HUES64 (cell line): ENCODE results near the gene OR6M1.

Experiments
- H3K27ac ChIP-seq: 2 replicates; pipeline ENCODE4 v1.7.0; 2013; ENCODE audit warnings: low read depth, low read length, inconsistent platforms
- H3K27me3 ChIP-seq: 2 replicates; pipeline ENCODE4 v1.6.1; 2013; ENCODE audit warnings: mild to moderate bottlenecking, low read length; ENCODE audit not compliant: insufficient read depth
- H3K36me3 ChIP-seq: 2 replicates; pipeline ENCODE4 v1.6.1; 2013; ENCODE audit warnings: mild to moderate bottlenecking, low read length; ENCODE audit not compliant: insufficient read depth
- H3K4me1 ChIP-seq: 2 replicates; pipeline ENCODE4 v1.6.1; 2013; ENCODE audit warnings: mild to moderate bottlenecking, low read length, moderate library complexity; ENCODE audit not compliant: insufficient read depth
- H3K4me3 ChIP-seq: 2 replicates; pipeline ENCODE4 v1.5.1; 2013; ENCODE audit warnings: mild to moderate bottlenecking, low read length, moderate library complexity
- H3K9ac ChIP-seq: 2 replicates; pipeline ENCODE4 v1.6.1; 2013; ENCODE audit warnings: mild to moderate bottlenecking, low read depth, low read length
- H3K9me3 ChIP-seq: 2 replicates; pipeline ENCODE4 v1.6.1; 2013; ENCODE audit warnings: low read depth, low read length; ENCODE audit not compliant: insufficient read depth
- WGBS: fragments of 150-250, 120-280 bp; methylation state at CpG from one replicate; pipeline ENCODE4 v1.1.7; 2013; ENCODE audit warnings: missing lambda C conversion rate; 5-methylcytosine and 5-hydroxymethylcytosine counted together

The OR6M1 gene

DNA sequence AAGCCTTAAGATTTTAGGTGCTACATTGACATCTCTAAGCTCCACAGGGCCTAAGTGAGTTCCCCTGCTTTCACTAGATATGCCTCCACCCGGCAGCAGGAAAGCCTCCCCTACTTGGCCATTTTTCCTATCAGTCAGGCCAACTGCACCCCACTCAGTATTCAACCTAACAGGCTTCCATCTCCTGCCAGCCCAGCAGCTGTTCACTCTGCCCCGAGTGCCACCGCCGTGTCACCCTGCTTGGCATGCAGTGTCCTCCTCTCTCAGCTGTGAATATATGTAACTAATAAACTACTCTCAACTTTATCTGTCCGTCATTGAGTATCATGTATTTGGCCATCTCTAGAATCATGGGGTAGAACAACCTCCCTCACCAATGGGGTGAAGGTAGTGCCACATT is 9.0 kb upstream of the OR6M1 start:
- H3K36me3 ChIP-seq: no peaks in the 10 kb centered on the region
- H3K4me1 ChIP-seq: no peaks in the 10 kb centered on the region
- H3K9me3 ChIP-seq: no peaks in the 10 kb centered on the region
- no peak overlapping the region for H3K9ac ChIP-seq
- 92% methylated on average over 4 of the region's 5 CpGs for WGBS
- no peaks in the 10 kb centered on the region for H3K27me3 ChIP-seq
- no peak overlapping the region for H3K4me3 ChIP-seq
- H3K27ac ChIP-seq: no peak overlapping the region

DNA sequence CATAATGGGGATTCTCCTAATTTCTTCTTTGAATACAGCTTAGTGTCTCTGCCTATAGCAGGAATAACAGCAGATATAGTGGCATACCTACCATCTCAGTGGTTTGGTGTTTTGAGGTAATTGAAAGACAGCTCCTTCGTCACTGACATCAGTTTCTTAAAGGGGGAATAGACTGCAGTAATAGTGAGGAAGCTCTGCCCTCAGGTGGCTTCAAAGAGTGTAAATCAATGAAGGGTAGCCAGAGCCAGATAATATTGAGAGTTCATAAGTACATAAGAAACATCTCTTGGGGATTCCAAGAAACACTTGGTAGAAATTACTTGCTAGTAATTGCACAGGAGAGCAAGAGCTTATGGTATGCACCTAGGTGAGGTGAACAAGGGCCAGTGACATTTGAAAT is 4.4 kb downstream of the OR6M1 start:
- Histone ChIP-seq H3K4me3 (no peak overlapping the region), H3K27me3 (no peaks in the 10 kb centered on the region), H3K9me3 (no peaks in the 10 kb centered on the region), H3K9ac (no peak overlapping the region), H3K36me3 (no peaks in the 10 kb centered on the region), H3K27ac (no peak overlapping the region), H3K4me1 (peaks cover 8% of the 10 kb centered on the region)
- 0% methylated on average over 1 of the region's 1 CpG for WGBS

DNA sequence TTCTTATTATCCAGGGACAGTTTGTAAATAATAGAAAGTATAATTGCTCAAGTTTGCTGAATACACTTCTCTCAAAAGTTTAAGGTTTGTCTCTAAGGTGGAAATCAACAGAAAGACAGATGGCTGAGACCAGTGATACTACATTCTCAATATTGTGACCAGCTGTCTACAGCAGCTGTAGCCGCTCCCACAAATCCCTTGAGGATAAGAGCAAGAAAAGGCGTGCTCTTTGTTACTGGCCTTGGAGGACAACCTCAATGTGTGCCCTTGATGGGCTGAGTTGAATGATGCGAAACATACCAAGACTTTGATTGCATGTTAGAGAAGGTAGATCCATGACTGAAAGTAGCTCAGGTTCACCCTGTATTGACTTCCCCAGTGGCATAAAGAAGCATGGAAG is 6.1 kb downstream of the OR6M1 start:
- no peak overlapping the region for H3K9ac ChIP-seq
- H3K4me1 ChIP-seq: peaks cover 8% of the 10 kb centered on the region
- H3K36me3 ChIP-seq: no peaks in the 10 kb centered on the region
- 96% methylated on average over 3 of the region's 3 CpGs for WGBS
- no peaks in the 10 kb centered on the region for H3K27me3 ChIP-seq
- no peak overlapping the region for H3K4me3 ChIP-seq
- H3K9me3 ChIP-seq: peaks cover 3% of the 10 kb centered on the region; the same call in 1 of the 2 replicates
- no peak overlapping the region for H3K27ac ChIP-seq

DNA sequence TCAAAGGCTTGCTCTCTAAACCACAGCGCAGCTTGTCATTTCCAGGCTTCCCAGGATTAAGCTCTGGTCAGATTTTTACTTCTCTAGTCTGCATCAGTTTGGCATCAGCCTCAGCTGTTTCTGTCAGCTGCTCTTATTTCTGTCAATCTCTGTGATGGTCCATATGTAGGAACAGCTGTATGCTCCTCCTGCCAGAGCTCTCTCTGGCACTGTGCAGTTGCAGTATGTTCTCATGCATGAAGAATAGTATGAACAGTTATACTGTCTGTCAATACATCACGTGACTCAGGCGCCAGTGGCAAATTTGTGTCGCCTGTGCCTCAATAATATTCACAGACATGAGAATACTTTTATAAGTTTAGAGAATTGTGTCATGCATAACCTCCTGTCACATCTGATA is 6.7 kb downstream of the OR6M1 start:
- no peak overlapping the region for H3K4me3 ChIP-seq
- H3K27me3 ChIP-seq: no peaks in the 10 kb centered on the region
- H3K4me1 ChIP-seq: peaks cover 8% of the 10 kb centered on the region
- 98% methylated on average over 4 of the region's 4 CpGs for WGBS
- peaks cover 4% of the 10 kb centered on the region; the same call in 1 of the 2 replicates for H3K9me3 ChIP-seq
- no peaks in the 10 kb centered on the region for H3K36me3 ChIP-seq
- H3K27ac ChIP-seq: no peak overlapping the region
- no peak overlapping the region for H3K9ac ChIP-seq

DNA sequence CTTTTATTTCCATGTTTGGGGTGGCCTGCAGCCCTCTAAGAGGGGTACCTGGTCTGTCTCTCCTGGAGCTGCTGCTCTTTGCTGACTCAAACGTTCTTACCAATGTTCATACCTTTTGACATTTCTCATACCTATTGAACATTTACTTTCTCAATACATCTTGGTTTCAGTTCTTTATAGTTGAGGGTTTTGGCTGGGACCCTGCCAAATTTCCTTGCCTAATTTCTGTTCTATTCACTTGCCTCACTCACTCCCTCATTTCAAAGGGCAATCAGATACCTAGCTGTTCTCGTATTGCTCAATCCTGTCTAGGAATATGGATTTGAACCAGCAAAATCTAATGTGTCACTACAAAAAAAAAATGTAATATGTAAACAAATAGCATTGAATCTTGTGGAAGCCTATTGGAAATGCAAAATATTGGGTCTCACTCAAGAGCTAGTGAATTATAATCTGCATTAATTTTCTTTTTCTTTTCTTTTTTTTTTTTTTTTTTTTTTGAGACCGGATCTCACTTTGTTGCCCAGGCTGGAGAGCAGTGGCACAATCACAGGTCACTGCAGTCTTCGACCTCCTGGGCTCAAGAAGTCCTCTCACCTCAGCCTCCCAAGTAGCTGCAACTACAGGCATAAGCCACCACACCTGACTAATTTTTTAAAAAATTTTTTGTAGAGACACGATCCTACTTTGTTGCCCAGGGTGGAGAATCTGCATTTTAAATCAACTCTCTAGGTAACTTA is 7.5 kb downstream of the OR6M1 start:
- no peaks in the 10 kb centered on the region for H3K36me3 ChIP-seq
- no peak overlapping the region for H3K27ac ChIP-seq
- no peak overlapping the region for H3K4me3 ChIP-seq

DNA sequence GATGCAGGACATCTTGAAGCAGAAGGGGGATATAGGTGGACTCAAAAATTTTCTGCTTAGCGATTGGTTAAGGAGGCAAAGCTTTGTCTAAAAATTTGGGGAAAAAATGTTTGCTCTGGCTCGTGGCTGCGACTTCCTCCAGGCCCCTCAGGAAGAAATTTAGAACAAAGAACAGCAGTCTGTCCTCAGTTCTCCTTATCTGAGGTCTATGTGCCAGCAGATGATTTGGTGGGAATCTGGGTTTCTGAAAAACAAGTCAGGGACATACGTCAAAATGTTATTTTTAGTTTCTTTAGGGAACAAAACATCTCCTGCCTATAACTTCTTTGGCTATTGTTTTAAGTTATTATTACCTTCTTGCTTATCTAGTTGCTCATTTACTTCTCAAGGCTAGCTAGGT is 8.1 kb downstream of the OR6M1 start:
- no peak overlapping the region for H3K9ac ChIP-seq
- H3K27me3 ChIP-seq: no peaks in the 10 kb centered on the region
- H3K9me3 ChIP-seq: peaks cover 11% of the 10 kb centered on the region
- H3K4me3 ChIP-seq: no peak overlapping the region
- H3K4me1 ChIP-seq: peaks cover 8% of the 10 kb centered on the region
- H3K36me3 ChIP-seq: no peaks in the 10 kb centered on the region
- WGBS: 92% methylated on average over 4 of the region's 4 CpGs
- H3K27ac ChIP-seq: no peak overlapping the region

More for the DNA sequence above, 7.5 kb downstream of the OR6M1 start:
- Histone ChIP-seq H3K27me3 (no peaks in the 10 kb centered on the region), H3K4me1 (peaks cover 8% of the 10 kb centered on the region), H3K9ac (no peak overlapping the region), H3K9me3 (peaks cover 7% of the 10 kb centered on the region; the same call in 1 of the 2 replicates)
- 93% methylated on average over 5 of the region's 5 CpGs for WGBS

DNA sequence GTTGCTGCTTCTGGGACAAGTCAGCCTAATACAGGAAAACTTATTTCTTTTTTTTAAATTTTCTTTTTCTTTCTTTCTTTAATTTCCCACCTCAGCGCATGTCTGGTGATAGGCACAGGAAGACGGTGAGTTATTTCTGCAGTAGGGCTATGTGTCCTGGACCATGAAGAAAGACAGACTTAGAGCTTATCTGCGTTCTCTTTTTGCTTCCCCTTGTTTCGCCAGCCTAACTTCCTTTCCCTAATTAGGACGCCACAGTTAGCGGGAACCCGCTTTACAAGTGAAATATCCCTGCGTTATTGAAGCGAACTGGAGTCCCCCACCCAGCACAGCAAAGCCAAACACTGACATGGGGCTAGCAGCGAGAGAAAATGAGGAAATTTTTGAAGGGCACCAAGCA is 8.6 kb downstream of the OR6M1 start:
- no peak overlapping the region for H3K4me3 ChIP-seq
- 84% methylated on average over 9 of the region's 10 CpGs for WGBS
- peaks cover 17% of the 10 kb centered on the region for H3K9me3 ChIP-seq
- peaks cover 8% of the 10 kb centered on the region for H3K4me1 ChIP-seq
- H3K27ac ChIP-seq: no peak overlapping the region
- no peaks in the 10 kb centered on the region for H3K27me3 ChIP-seq
- no peak overlapping the region for H3K9ac ChIP-seq
- no peaks in the 10 kb centered on the region for H3K36me3 ChIP-seq

DNA sequence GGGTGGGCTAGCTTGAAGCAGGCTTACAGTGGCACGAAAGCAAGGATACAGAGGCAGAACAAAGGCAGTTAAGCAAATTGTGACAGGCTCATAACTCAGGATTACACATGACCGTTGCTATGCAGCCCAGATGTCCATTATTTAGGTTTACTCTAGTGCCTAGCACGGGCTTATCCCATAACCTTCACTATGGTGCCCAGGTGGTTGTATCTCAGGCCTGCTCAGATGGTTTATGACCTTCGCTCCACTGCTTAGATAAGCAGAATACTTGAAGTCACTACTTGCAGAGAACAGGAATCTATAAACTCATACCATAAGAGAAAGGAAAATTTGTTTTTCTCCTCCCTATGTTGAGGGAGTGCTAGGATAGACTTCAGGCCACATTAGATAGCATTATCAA is 9.0 kb downstream of the OR6M1 start:
- no peak overlapping the region for H3K27ac ChIP-seq
- H3K4me1 ChIP-seq: peaks cover 8% of the 10 kb centered on the region
- no peak overlapping the region for H3K4me3 ChIP-seq
- WGBS: 91% methylated on average over 4 of the region's 4 CpGs
- peaks cover 21% of the 10 kb centered on the region for H3K9me3 ChIP-seq
- H3K9ac ChIP-seq: no peak overlapping the region
- H3K36me3 ChIP-seq: no peaks in the 10 kb centered on the region
- H3K27me3 ChIP-seq: no peaks in the 10 kb centered on the region

DNA sequence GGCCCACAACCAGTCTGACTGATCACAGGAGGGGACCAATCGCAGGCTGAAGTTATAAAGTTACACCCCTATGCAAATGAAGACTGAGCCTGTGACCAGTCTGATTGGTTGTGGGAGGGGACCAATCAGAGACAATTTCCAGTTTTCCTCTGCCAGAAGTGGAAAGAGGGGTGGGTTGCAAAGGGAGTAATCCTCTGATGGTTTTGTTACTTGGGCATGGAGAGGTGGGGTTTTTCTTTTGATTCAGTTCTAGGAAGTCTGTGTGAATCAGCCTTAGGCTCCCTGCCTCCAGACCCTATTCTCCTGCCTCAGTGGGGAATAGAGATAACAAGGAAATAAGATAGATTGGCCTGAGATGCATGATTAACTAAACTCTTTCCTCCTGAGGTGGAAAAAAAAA is 9.9 kb downstream of the OR6M1 start:
- H3K4me3 ChIP-seq: no peak overlapping the region
- WGBS: 89% methylated on average over 1 of the region's 1 CpG
- H3K4me1 ChIP-seq: peaks cover 8% of the 10 kb centered on the region

DNA sequence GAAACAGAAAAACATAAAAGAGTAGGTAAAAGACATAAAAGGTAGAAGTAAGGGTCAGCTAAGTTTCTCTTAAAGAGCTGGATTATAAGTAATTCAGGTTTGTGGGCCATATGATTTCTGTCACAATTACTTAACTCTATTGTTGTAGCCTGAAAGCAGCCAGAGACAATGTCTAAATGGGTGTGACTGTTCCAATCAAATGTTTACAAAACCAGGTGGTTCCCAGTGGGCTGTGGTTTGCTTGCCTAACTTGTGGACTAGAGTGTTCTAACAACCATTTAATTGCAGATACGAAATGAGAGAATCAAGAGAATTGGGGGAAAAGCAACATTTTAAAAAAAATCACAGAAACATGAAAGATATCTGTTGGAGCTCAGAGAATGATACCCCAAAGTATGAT is 22.6 kb downstream of the OR6M1 start:
- H3K27ac ChIP-seq: no peak overlapping the region
- H3K36me3 ChIP-seq: no peaks in the 10 kb centered on the region
- peaks cover 16% of the 10 kb centered on the region for H3K4me1 ChIP-seq
- no peak overlapping the region for H3K4me3 ChIP-seq
- no peaks in the 10 kb centered on the region for H3K27me3 ChIP-seq
- H3K9me3 ChIP-seq: peaks cover 12% of the 10 kb centered on the region; the same call in 1 of the 2 replicates
- 100% methylated on average over 1 of the region's 1 CpG for WGBS
- no peak overlapping the region for H3K9ac ChIP-seq

More for the DNA sequence above, 9.9 kb downstream of the OR6M1 start:
- Histone ChIP-seq H3K27ac (no peak overlapping the region), H3K27me3 (no peaks in the 10 kb centered on the region), H3K36me3 (peaks cover 3% of the 10 kb centered on the region; the same call in 1 of the 2 replicates), H3K9ac (no peak overlapping the region), H3K9me3 (peaks cover 30% of the 10 kb centered on the region)

DNA sequence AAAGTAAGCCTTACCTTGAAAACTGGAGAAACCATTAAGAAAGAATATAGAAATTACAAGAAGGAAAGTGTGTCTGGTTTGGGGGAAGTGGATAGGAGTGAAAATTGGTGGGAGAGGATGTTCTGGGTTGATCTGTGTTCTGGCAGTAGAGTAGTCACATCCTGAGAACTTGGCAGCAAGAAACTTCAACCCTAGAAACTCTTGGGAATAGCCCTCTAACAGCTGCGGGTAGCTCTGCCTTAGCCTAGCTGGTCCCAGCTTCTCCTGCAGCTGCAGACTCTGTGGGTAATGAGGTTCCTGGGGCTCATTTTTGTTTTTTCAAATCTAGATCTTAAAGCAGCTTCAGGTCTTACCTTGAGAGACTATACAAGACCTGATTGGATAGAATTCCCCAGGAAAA is 27.6 kb downstream of the OR6M1 start:
- Histone ChIP-seq H3K4me1 (peaks cover 54% of the 10 kb centered on the region), H3K9ac (no peak overlapping the region), H3K27me3 (no peaks in the 10 kb centered on the region), H3K9me3 (0 out of 2 replicates have a peak, but pooled peaks cover 3% of the 10 kb centered on the region), H3K4me3 (no peak overlapping the region), H3K36me3 (no peaks in the 10 kb centered on the region), H3K27ac (no peak overlapping the region)
- 86% methylated on average over 1 of the region's 1 CpG for WGBS
